Endothelial cell of hepatic sinusoid (primary cell): Measurements from ENCODE around the gene VIM.

Experiments
- in situ Hi-C: cut with HindIII; loops from 2 replicates; pipeline ENCODE4 v1.10.0; 2017; ENCODE audit warnings: low sequenced_read_pairs

The VIM gene

GRCh38 chr10:17255512-17255911 is 27.5 kb downstream of the VIM start:
- in situ Hi-C loops = no loop called here

GRCh38 chr10:17256051-17256450 is 28.0 kb downstream of the VIM start:
- in situ Hi-C loops = no loop called here

- in situ Hi-C loops = no loop called here
Observed at GRCh38 chr10:17256627-17257026, 28.6 kb downstream of the VIM start.

GRCh38 chr10:17257466-17258321 is 29.7 kb downstream of the VIM start:
- in situ Hi-C loops = no loop called here

GRCh38 chr10:17262502-17262901 is 34.5 kb downstream of the VIM start:
- in situ Hi-C loops = loop anchor here (10.0 kb wide), 1 partner anchor 398 kb away; no protein-coding TSS in a partner anchor

GRCh38 chr10:17263580-17263979 is 35.5 kb downstream of the VIM start:
- in situ Hi-C loops = loop anchor here (10.0 kb wide), 1 partner anchor 399 kb away; no protein-coding TSS in a partner anchor

GRCh38 chr10:17265468-17265867 is 37.4 kb downstream of the VIM start:
- in situ Hi-C loops = loop anchor here (10.0 kb wide), 1 partner anchor 401 kb away; no protein-coding TSS in a partner anchor

GRCh38 chr10:17266549-17266948 is 38.5 kb downstream of the VIM start:
- in situ Hi-C loops = loop anchor here (10.0 kb wide), 1 partner anchor 402 kb away; no protein-coding TSS in a partner anchor

- in situ Hi-C loops = no loop called here
Observed at GRCh38 chr10:17272648-17273047, 44.6 kb downstream of the VIM start.

- in situ Hi-C loops = no loop called here
Observed at GRCh38 chr10:17273403-17273802, 45.4 kb downstream of the VIM start.

GRCh38 chr10:17276756-17277424 is 48.8 kb downstream of the VIM start:
- in situ Hi-C loops = no loop called here

- in situ Hi-C loops = no loop called here
Observed at GRCh38 chr10:17278607-17279240, 50.7 kb downstream of the VIM start.

GRCh38 chr10:17282311-17282710 is 54.3 kb downstream of the VIM start:
- in situ Hi-C loops = no loop called here

GRCh38 chr10:17286562-17287550 is 58.8 kb downstream of the VIM start:
- in situ Hi-C loops = no loop called here
